ENCODE data around the gene STAT5A. TPM values are rescaled to one million over a fixed set of nuclear protein-coding genes. Genes with fewer than 3 reads are reported as not detected.
"Not testable (repeated sequence)": the region's sequence is repeated elsewhere in the genome, so short reads cannot be mapped to it uniquely, and the experiment has no call there.

Gene STAT5A
- total RNA-seq: 10 to 100 TPM; 88.4 to 96.7 TPM

DNA sequence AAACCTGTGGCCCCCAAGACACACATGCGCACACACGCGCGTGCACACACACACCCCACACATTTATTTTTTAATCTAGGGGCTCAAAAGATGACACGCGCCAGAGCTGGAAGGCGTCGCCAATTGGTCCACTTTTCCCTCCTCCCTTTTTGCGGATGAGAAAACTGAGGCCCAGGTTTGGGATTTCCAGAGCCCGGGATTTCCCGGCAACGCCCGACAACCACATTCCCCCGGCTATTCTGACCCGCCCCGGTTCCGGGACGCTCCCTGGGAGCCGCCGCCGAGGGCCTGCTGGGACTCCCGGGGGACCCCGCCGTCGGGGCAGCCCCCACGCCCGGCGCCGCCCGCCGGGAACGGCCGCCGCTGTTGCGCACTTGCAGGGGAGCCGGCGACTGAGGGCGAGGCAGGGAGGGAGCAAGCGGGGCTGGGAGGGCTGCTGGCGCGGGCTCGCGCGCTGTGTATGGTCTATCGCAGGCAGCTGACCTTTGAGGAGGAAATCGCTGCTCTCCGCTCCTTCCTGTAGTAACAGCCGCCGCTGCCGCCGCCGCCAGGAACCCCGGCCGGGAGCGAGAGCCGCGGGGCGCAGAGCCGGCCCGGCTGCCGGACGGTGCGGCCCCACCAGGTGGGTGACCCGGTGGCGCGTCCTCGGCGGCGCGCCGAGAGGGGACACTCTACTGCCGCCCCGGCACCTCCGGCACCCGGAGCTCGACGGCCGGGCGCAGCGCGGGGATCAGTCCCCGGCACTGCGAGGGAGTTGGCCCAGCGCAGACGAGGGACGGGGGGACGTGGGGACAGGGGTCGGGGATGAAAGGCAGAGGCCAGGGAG lies at the start of gene STAT5A:
TSS of gene STAT5A (plus strand) at position 522 of the 826 bp plus-strand sequence. CDS start 914 bp downstream, outside the sequence.
- H3K4me1 Mint-ChIP-seq: peaks cover 59% of the 10 kb centered on the region
- CTCF ChIA-PET: interaction anchor here (1.3 to 3.2 kb wide), 4 partner anchors 11 to 66 kb away, joined by 3 to 27 read pairs (median 4); no protein-coding TSS in a partner anchor

GRCh38 chr17:42239576-42239975 lies 48.7 kb upstream of the STAT5A start:
- POLR2A ChIA-PET, DNase-seq, H3K27me3 Mint-ChIP-seq, H3K9me3 Mint-ChIP-seq, H3K27ac Mint-ChIP-seq, CTCF ChIA-PET, H3K4me3 Mint-ChIP-seq: not testable (repeated sequence)
- peaks cover 18% of the 10 kb centered on the region for H3K4me1 Mint-ChIP-seq
- peaks cover 14% of the 10 kb centered on the region for H3K36me3 Mint-ChIP-seq (ENCODE audit: low read depth)

More for the DNA sequence above, at the start of gene STAT5A:
- H3K9me3 Mint-ChIP-seq: no peaks in the 10 kb centered on the region
- H3K36me3 Mint-ChIP-seq (ENCODE audit: low read depth): peaks cover 21% of the 10 kb centered on the region
- POLR2A ChIA-PET: interaction anchor here (0.8 to 11.7 kb wide), 22 partner anchors 14 to 322 kb away, joined by 3 to 193 read pairs (median 4); partner anchors contain the start of genes DHX58, GHDC, NAGLU and RETREG3
- peak within 1 kb of the TSS; percentile 89 for H3K4me3 Mint-ChIP-seq
- peak; percentile 86 for DNase-seq
- peak within 1 kb of the TSS; percentile 86 for H3K27ac Mint-ChIP-seq
- H3K27me3 Mint-ChIP-seq: no peaks in the 10 kb centered on the region

DNA sequence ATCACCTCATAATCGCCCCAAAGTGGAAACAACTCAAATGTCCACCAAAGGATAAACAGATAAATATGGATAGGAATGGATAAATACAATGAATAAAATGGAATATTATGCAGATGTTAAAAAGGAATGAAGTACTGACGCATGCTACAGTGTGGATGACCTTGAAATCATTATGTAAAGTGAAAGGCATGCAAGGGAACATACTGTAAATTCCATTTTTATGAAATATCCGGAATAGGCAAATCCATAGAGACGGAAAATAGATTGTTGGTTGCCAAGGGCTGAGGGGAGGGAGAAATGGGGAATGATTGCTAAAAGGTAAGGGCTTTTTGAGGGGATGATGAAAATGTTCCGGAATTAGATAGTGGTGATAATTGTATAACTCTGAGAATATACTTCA lies 48.1 kb upstream of the STAT5A start:
- Mint-ChIP-seq H3K4me3 (no peak overlapping the region), H3K9me3 (no peaks in the 10 kb centered on the region), H3K36me3 (ENCODE audit: low read depth) (peaks cover 14% of the 10 kb centered on the region), H3K4me1 (peaks cover 18% of the 10 kb centered on the region), H3K27me3 (no peaks in the 10 kb centered on the region), H3K27ac (no peak overlapping the region)
- ChIA-PET POLR2A (interaction anchor here (1.4 kb wide), 1 partner anchor 49 kb away, joined by 3 read pairs; no protein-coding TSS in a partner anchor), CTCF (no interaction called here)
- DNase-seq: no peak

DNA sequence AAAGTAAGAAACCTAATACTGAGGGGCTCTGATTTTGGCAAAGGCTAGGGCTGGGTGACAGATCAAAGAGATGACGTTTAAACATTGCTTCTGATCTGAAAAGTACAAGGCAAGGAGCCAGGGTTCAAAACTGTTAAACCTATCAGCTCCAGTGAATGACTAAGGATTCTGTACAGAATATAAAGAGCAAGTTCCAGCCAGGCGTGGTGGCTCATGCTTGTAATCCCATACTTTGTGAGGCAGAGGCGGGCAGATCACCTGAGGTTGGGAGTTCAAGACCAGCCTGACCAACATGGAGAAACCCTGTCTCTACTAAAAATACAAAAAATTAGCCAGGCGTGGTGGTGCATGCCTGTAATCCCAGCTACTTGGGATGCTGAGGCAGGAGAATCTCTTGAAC lies 47.4 kb upstream of the STAT5A start:
- POLR2A ChIA-PET: interaction anchor here (1.4 kb wide), 1 partner anchor 49 kb away, joined by 3 read pairs; no protein-coding TSS in a partner anchor
- not testable (repeated sequence) for H3K27ac Mint-ChIP-seq, H3K9me3 Mint-ChIP-seq, H3K4me3 Mint-ChIP-seq, H3K27me3 Mint-ChIP-seq, DNase-seq
- Mint-ChIP-seq H3K4me1 (peaks cover 21% of the 10 kb centered on the region), H3K36me3 (ENCODE audit: low read depth) (peaks cover 12% of the 10 kb centered on the region)
- CTCF ChIA-PET: interaction anchor here (0.7 kb wide), 1 partner anchor 54 kb away, joined by 3 read pairs; no protein-coding TSS in a partner anchor

DNA sequence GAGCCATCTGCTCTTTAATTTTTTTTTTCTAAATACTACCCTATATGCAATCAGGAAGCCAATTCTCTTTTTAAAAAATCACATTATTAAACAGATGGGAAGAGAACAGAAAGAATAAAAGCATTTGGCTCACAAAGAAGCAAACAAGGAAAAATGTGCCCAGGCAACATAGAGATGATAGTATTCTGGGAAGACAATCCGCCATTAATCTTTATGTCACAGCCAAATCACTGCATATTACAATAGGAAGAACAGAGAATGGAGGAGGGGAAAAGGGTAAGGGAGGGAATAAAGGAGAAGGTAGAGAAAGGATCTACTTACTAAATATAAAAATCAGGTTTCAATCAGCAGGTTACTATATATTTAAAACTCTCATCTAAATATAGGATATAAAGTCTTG lies 46.4 kb upstream of the STAT5A start:
- Mint-ChIP-seq H3K4me3 (no peak overlapping the region), H3K9me3 (no peaks in the 10 kb centered on the region), H3K4me1 (peaks cover 27% of the 10 kb centered on the region), H3K27me3 (no peaks in the 10 kb centered on the region), H3K27ac (no peak overlapping the region), H3K36me3 (ENCODE audit: low read depth) (peaks cover 9% of the 10 kb centered on the region)
- CTCF ChIA-PET: no interaction called here
- DNase-seq: no peak
- POLR2A ChIA-PET: no interaction called here

DNA sequence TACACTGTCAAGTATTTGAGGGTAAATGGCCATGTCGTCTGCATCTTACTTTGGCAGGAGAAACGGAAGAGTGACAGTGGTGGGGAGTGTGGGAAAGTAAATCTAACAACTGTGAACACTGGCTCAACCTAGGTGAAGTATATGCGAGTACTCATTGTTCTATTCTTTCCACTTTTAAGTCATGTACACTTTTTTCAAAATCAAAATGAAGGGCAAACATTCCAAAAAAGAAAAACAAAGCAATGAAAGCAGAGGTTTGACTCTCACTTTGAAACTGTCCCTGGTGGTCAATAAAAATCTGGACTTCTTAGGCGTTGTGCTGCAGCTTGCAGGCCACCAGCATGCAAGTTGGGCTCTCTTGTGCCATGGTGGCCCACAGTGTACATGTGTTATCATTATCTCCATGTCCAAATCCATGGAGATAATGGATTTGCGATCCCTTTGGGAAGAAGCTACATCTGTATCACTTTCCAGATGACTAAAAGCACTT lies 44.8 kb upstream of the STAT5A start:
- peaks cover 40% of the 10 kb centered on the region for H3K4me1 Mint-ChIP-seq
- ChIA-PET CTCF (interaction anchor here (1.3 kb wide), 1 partner anchor 21 kb away, joined by 4 read pairs; no protein-coding TSS in a partner anchor), POLR2A (interaction anchor here (1.6 kb wide), 1 partner anchor 50 kb away, joined by 3 read pairs; the partner anchor contains the start of gene GHDC)
- no peak overlapping the region for H3K4me3 Mint-ChIP-seq
- H3K27me3 Mint-ChIP-seq: no peaks in the 10 kb centered on the region
- no peak for DNase-seq
- peaks cover 9% of the 10 kb centered on the region for H3K36me3 Mint-ChIP-seq (ENCODE audit: low read depth)
- no peaks in the 10 kb centered on the region for H3K9me3 Mint-ChIP-seq
- no peak overlapping the region for H3K27ac Mint-ChIP-seq

DNA sequence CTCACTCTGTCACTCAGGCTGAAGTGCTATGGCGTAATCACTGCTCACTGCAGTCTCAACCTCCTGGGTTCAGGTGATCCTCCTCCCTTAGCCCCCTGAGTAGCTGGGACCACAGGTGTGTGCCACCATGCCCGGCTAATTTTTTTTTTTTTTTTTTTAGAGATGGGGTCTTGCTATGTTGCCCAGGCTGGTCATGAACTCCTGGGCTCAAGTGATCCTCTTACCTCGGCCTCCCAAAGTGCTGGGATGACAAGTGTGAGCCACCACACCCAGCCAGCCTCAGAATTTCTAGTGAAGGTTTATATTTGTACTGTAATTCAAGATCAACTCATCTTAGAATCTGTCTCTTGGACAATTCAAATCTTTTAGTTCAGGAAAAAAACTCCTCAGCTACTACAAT lies 44.2 kb upstream of the STAT5A start:
- not testable (repeated sequence) for H3K4me3 Mint-ChIP-seq; DNase-seq; H3K27ac Mint-ChIP-seq; H3K27me3 Mint-ChIP-seq; H3K36me3 Mint-ChIP-seq (ENCODE audit: low read depth); H3K9me3 Mint-ChIP-seq
- ChIA-PET CTCF (interaction anchor here (1.6 kb wide), 1 partner anchor 22 kb away, joined by 4 read pairs; no protein-coding TSS in a partner anchor), POLR2A (interaction anchor here (1.6 kb wide), 1 partner anchor 50 kb away, joined by 3 read pairs; the partner anchor contains the start of gene GHDC)
- peaks cover 44% of the 10 kb centered on the region for H3K4me1 Mint-ChIP-seq

DNA sequence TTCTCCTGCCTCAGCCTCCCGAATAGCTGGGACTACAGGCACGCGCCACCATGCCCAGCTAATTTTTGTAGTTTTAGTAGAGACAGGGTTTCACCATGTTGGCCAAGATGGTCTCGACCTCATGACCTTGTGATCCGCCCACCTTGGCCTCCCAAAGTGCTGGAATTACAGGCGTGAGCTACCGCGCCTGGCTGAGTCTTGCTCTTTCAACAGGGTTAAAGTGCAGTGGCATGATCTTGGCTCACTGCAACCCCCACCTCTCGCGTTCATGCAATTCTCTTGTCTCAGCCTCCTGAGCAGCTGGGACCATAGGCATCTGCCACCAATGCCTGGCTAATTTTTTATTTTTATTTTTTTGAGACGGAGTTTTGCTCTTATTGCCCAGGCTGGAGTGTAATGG lies 43.1 kb upstream of the STAT5A start:
- H3K9me3 Mint-ChIP-seq; H3K36me3 Mint-ChIP-seq (ENCODE audit: low read depth); DNase-seq; H3K27ac Mint-ChIP-seq; H3K27me3 Mint-ChIP-seq; H3K4me3 Mint-ChIP-seq: not testable (repeated sequence)
- POLR2A ChIA-PET: interaction anchor here (0.7 to 1.6 kb wide), 3 partner anchors 25 to 296 kb away, joined by 3 read pairs; partner anchors contain the start of gene GHDC
- peaks cover 54% of the 10 kb centered on the region for H3K4me1 Mint-ChIP-seq
- CTCF ChIA-PET: interaction anchor here (1.6 kb wide), 1 partner anchor 23 kb away, joined by 4 read pairs; no protein-coding TSS in a partner anchor

DNA sequence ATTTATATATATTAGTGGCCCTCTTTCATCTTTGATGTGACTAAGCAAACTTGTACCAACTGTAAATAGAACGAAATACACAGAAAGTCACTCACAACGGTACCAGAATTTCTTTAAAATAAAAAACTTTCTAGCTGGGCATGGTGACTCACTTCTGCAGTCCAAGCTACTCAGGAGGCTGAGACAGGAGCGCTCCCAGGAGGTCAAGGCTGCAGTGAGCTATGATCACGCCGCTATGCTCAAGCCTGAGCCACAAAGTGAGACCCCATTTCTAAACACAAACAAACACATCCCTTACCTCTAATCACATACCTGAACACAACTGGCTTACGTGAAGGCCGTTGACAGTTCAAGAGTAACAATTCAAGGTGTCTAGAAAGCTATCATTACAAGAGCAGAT lies 41.8 kb upstream of the STAT5A start:
- ChIA-PET CTCF (interaction anchor here (1.1 to 2.6 kb wide), 6 partner anchors 18 to 65 kb away, joined by 3 to 15 read pairs (median 4); partner anchors contain the start of gene KCNH4), POLR2A (interaction anchor here (1.0 to 7.7 kb wide), 7 partner anchors 17 to 180 kb away, joined by 3 to 245 read pairs (median 17); partner anchors contain the start of genes STAT3, STAT5A and STAT5B)
- H3K4me3 Mint-ChIP-seq: peak overlapping the region; percentile 45
- peak overlapping the region; percentile 91 for H3K27ac Mint-ChIP-seq
- no peak for DNase-seq
- no peaks in the 10 kb centered on the region for H3K27me3 Mint-ChIP-seq
- H3K4me1 Mint-ChIP-seq: peaks cover 59% of the 10 kb centered on the region
- H3K9me3 Mint-ChIP-seq: no peaks in the 10 kb centered on the region
- peaks cover 5% of the 10 kb centered on the region for H3K36me3 Mint-ChIP-seq (ENCODE audit: low read depth)

GRCh38 chr17:42247734-42248133 lies 40.6 kb upstream of the STAT5A start:
- no peak for DNase-seq
- peaks cover 5% of the 10 kb centered on the region for H3K36me3 Mint-ChIP-seq (ENCODE audit: low read depth)

DNA sequence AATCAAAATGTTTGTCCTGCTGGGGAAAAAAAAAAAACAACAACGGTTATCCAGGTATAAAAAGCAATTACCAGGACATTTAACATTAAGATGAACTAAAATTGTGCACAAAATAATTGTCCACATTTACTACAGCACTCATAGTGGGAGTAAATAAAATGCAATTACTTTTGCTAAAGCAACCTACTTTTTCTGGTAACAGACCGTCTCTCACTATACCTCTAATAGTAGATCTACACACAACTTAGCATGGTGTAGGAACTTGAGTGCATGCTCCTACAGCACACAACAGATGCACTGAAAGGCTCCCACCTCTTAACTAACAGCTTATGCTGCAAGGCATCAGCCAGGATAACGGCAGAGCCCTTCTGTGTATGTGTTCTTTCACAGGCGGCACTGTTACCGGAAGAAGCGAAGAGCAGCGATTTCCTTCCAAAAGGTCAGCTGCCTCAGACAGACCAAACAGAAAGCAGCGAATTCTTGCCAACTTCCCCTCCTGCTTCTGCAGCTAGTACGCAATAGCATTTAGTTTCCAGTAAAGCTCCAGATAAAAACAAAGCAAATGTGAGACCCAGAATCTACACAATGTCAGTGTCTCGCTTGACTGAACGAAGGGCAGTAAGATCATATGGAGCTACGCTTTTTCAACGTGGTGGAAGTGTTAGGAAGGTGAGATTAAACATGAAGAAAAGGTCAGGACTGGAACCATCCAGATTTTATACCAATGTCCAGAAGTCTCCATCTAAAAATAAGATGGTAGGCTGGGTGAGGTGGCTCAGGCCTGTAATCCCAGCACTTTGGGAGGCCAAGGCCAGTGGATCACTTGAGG lies 39.7 kb upstream of the STAT5A start:
- H3K4me1 Mint-ChIP-seq: peaks cover 68% of the 10 kb centered on the region
- no peaks in the 10 kb centered on the region for H3K9me3 Mint-ChIP-seq
- H3K36me3 Mint-ChIP-seq (ENCODE audit: low read depth): peaks cover 5% of the 10 kb centered on the region
- DNase-seq: peak; percentile 84
- CTCF ChIA-PET: interaction anchor here (0.5 to 2.6 kb wide), 19 partner anchors 12 to 330 kb away, joined by 3 to 18 read pairs (median 4); partner anchors contain the start of genes HCRT, NKIRAS2, STAT5A and STAT5B
- H3K27ac Mint-ChIP-seq: peak overlapping the region; percentile 91
- POLR2A ChIA-PET: interaction anchor here (0.6 to 7.7 kb wide), 24 partner anchors 9 to 576 kb away, joined by 3 to 245 read pairs (median 5); partner anchors contain the start of genes BECN1, CNP, DHX58 and DNAJC7
- no peaks in the 10 kb centered on the region for H3K27me3 Mint-ChIP-seq
- peak overlapping the region; percentile 77 for H3K4me3 Mint-ChIP-seq

More at GRCh38 chr17:42247734-42248133, 40.6 kb upstream of the STAT5A start:
- Mint-ChIP-seq H3K9me3 (no peaks in the 10 kb centered on the region), H3K4me1 (peaks cover 64% of the 10 kb centered on the region), H3K4me3 (peak overlapping the region; percentile 39), H3K27me3 (no peaks in the 10 kb centered on the region), H3K27ac (peak overlapping the region; percentile 91)
- POLR2A ChIA-PET: interaction anchor here (1.0 to 7.7 kb wide), 14 partner anchors 10 to 230 kb away, joined by 3 to 245 read pairs (median 8); partner anchors contain the start of genes DHX58, DNAJC7, GHDC and STAT3
- CTCF ChIA-PET: interaction anchor here (0.9 to 2.6 kb wide), 15 partner anchors 11 to 331 kb away, joined by 3 to 18 read pairs (median 4); partner anchors contain the start of genes KCNH4, NKIRAS2 and STAT5B
